ENCODE data around the gene SCARF2.
"Not testable (repeated sequence)": the region's sequence is repeated elsewhere in the genome, so short reads cannot be mapped to it uniquely, and the experiment has no call there.

The SCARF2 gene

GRCh38 chr22:20475115-20475436, 37.5 kb upstream of the SCARF2 start:
- no peak for DNase-seq (ENCODE audit: extremely low spot score)
- POLR2A ChIA-PET = no interaction called here
- CTCF ChIA-PET = no interaction called here
- no peak for TF ChIP-seq L3MBTL2 (conservative IDR thresholded peaks at IDR 0.05)
- TF ChIP-seq FOXM1 (IDR thresholded peaks at IDR 0.05; ENCODE audit: borderline replicate concordance) = no peak
- TF ChIP-seq CTBP1 (IDR thresholded peaks at IDR 0.05; ENCODE audit: borderline replicate concordance) = no peak
- no peak for TF ChIP-seq BHLHE40 (IDR thresholded peaks at IDR 0.05; ENCODE audit: borderline replicate concordance)
- no peak for TF ChIP-seq ELF4 (IDR thresholded peaks at IDR 0.05)
- no peak for TF ChIP-seq LEF1 (IDR thresholded peaks at IDR 0.05; ENCODE audit: borderline replicate concordance)
- no peak for TF ChIP-seq SP1 (IDR thresholded peaks at IDR 0.05)
- TF ChIP-seq TARDBP (IDR thresholded peaks at IDR 0.05) = no peak
- TF ChIP-seq ZNF384 (IDR thresholded peaks at IDR 0.05) = no peak
- no peak for TF ChIP-seq FOXK2 (IDR thresholded peaks at IDR 0.05)
- TF ChIP-seq PKNOX1 (IDR thresholded peaks at IDR 0.05) = no peak

- DNase-seq (ENCODE audit: extremely low spot score) = no peak
- ChIA-PET CTCF (no interaction called here), POLR2A (no interaction called here)
- no peak for TF ChIP-seq TARDBP (IDR thresholded peaks at IDR 0.05)
- TF ChIP-seq SUZ12 (IDR thresholded peaks at IDR 0.05) = no peak
- no peak for TF ChIP-seq FOXM1 (IDR thresholded peaks at IDR 0.05; ENCODE audit: borderline replicate concordance)
- no peak for TF ChIP-seq ZNF384 (IDR thresholded peaks at IDR 0.05)
- no peak for TF ChIP-seq NFRKB (IDR thresholded peaks at IDR 0.05)
- TF ChIP-seq FOXA1 (IDR thresholded peaks at IDR 0.05) = no peak
- TF ChIP-seq LEF1 (IDR thresholded peaks at IDR 0.05; ENCODE audit: borderline replicate concordance) = no peak
- no peak for TF ChIP-seq BHLHE40 (IDR thresholded peaks at IDR 0.05; ENCODE audit: borderline replicate concordance)
- TF ChIP-seq ELF4 (IDR thresholded peaks at IDR 0.05) = no peak
- TF ChIP-seq ARNT (IDR thresholded peaks at IDR 0.05) = no peak
- no peak for TF ChIP-seq PKNOX1 (IDR thresholded peaks at IDR 0.05)
These were observed 35.2 kb upstream of the SCARF2 start for GRCh38 chr22:20472629-20473442.

- no peak for DNase-seq (ENCODE audit: extremely low spot score)
- TF ChIP-seq SP1 (IDR thresholded peaks at IDR 0.05) (no peak), FOXA1 (IDR thresholded peaks at IDR 0.05) (no peak), ELF4 (IDR thresholded peaks at IDR 0.05) (no peak), ZNF384 (IDR thresholded peaks at IDR 0.05) (no peak), SUZ12 (IDR thresholded peaks at IDR 0.05) (no peak), PKNOX1 (IDR thresholded peaks at IDR 0.05) (no peak), TARDBP (IDR thresholded peaks at IDR 0.05) (no peak), FOXM1 (IDR thresholded peaks at IDR 0.05; ENCODE audit: borderline replicate concordance) (no peak), LEF1 (IDR thresholded peaks at IDR 0.05; ENCODE audit: borderline replicate concordance) (no peak), ARNT (IDR thresholded peaks at IDR 0.05) (no peak), HDGF (IDR thresholded peaks at IDR 0.05; ENCODE audit: borderline replicate concordance) (no peak), L3MBTL2 (conservative IDR thresholded peaks at IDR 0.05) (no peak), CTBP1 (IDR thresholded peaks at IDR 0.05; ENCODE audit: borderline replicate concordance) (no peak), FOXK2 (IDR thresholded peaks at IDR 0.05) (no peak), NFRKB (IDR thresholded peaks at IDR 0.05) (no peak), BHLHE40 (IDR thresholded peaks at IDR 0.05; ENCODE audit: borderline replicate concordance) (no peak)
- POLR2A ChIA-PET = no interaction called here
- CTCF ChIA-PET = no interaction called here
These were observed 33.7 kb upstream of the SCARF2 start for GRCh38 chr22:20471126-20471833.

GRCh38 chr22:20470525-20470924, 32.9 kb upstream of the SCARF2 start:
- CTCF ChIA-PET = interaction anchor here (0.7 kb wide), 2 partner anchors 15 to 24 kb away, joined by 3 to 4 read pairs; no protein-coding TSS in a partner anchor
- POLR2A ChIA-PET; DNase-seq (ENCODE audit: extremely low spot score): not testable (repeated sequence)

GRCh38 chr22:20469110-20469868, 31.7 kb upstream of the SCARF2 start:
- DNase-seq (ENCODE audit: extremely low spot score) = no peak
- ChIA-PET CTCF (interaction anchor here (0.6 kb wide), 1 partner anchor 51 kb away, joined by 4 read pairs; no protein-coding TSS in a partner anchor), POLR2A (no interaction called here)
- TF ChIP-seq SUZ12 (IDR thresholded peaks at IDR 0.05) (no peak), BHLHE40 (IDR thresholded peaks at IDR 0.05; ENCODE audit: borderline replicate concordance) (no peak), L3MBTL2 (conservative IDR thresholded peaks at IDR 0.05) (no peak), SP1 (IDR thresholded peaks at IDR 0.05) (no peak), ELF4 (IDR thresholded peaks at IDR 0.05) (no peak), FOXK2 (IDR thresholded peaks at IDR 0.05) (no peak), ZNF384 (IDR thresholded peaks at IDR 0.05) (no peak), PKNOX1 (IDR thresholded peaks at IDR 0.05) (no peak), CTBP1 (IDR thresholded peaks at IDR 0.05; ENCODE audit: borderline replicate concordance) (no peak), NFRKB (IDR thresholded peaks at IDR 0.05) (no peak), FOXA1 (IDR thresholded peaks at IDR 0.05) (no peak), TARDBP (IDR thresholded peaks at IDR 0.05) (no peak), LEF1 (IDR thresholded peaks at IDR 0.05; ENCODE audit: borderline replicate concordance) (no peak), HDGF (IDR thresholded peaks at IDR 0.05; ENCODE audit: borderline replicate concordance) (no peak), FOXM1 (IDR thresholded peaks at IDR 0.05; ENCODE audit: borderline replicate concordance) (no peak), ARNT (IDR thresholded peaks at IDR 0.05) (no peak)

Data from HEK293T (cell line).